ENCODE data around the gene ID1. TPM values are rescaled to one million over a fixed set of nuclear protein-coding genes. Genes with fewer than 3 reads are reported as not detected.
A peak's percentile ranks its signal among the peaks of the same experiment; 100 is the strongest.

ID1 gene
- total RNA-seq, 1 experiment from 2014 or later, result 360 TPM

- H2BK120ac ChIP-seq (ENCODE audit: low read depth, low read length, poor library complexity, severe bottlenecking), result no peak overlapping the region
- H3T11ph ChIP-seq (ENCODE audit: low read length), result no peak overlapping the region
- H4K91ac ChIP-seq (ENCODE audit: insufficient read length, low read depth, low read length), result no peak overlapping the region
- peaks cover 51 to 55% of the 10 kb centered on the region in 2 experiments for H3K4me1 Mint-ChIP-seq
- no peak overlapping the region for H2BK20ac ChIP-seq (ENCODE audit: low read depth, low read length, poor library complexity, severe bottlenecking)
- no peak overlapping the region for H3K27ac ChIP-seq (ENCODE audit: insufficient read length, low read depth, low read length)
- no peaks in the 10 kb centered on the region; a peak in 1 of 7 replicates for H3K36me3 Mint-ChIP-seq (ENCODE audit: insufficient read depth in 1 of 3, low read depth in 3 of 3)
- no peak for DNase-seq
- H4K8ac ChIP-seq (replicated peaks; ENCODE audit: insufficient read length, low read depth, low read length), result no peak overlapping the region
- peaks cover 7% of the 10 kb centered on the region; the same call in 1 of the 2 replicates for H3K4me1 ChIP-seq (ENCODE audit: insufficient read depth, low read length)
- no peaks in the 10 kb centered on the region for H3K9me3 ChIP-seq (ENCODE audit: control insufficient read depth, low read depth, low read length)
- no peaks in the 10 kb centered on the region; a peak in 3 of 5 replicates for H3K9me3 Mint-ChIP-seq
- no peak overlapping the region for H3K4me2 ChIP-seq (ENCODE audit: insufficient read depth, insufficient read length, low read length)
- no peak overlapping the region for H2BK5ac ChIP-seq (ENCODE audit: insufficient read length, low read length)
- peak overlapping the region; percentile 68 to 96 (median 69) for H3K27ac Mint-ChIP-seq
- no peak overlapping the region for H2AK5ac ChIP-seq (ENCODE audit: insufficient read length, low read length)
- H4K5ac ChIP-seq (ENCODE audit: insufficient read length, low read depth, low read length), result no peak overlapping the region
- H2BK15ac ChIP-seq (ENCODE audit: low read depth, low read length), result no peak overlapping the region
- H3K23me2 ChIP-seq (ENCODE audit: insufficient read length, low read depth, low read length, poor library complexity, severe bottlenecking), result no peaks in the 10 kb centered on the region
- no peak overlapping the region for H2BK12ac ChIP-seq (ENCODE audit: insufficient read length, low read depth, low read length)
- H4K20me1 ChIP-seq (ENCODE audit: control insufficient read depth, insufficient read depth, insufficient read length), result no peaks in the 10 kb centered on the region
- H3K4me3 Mint-ChIP-seq, result no peak overlapping the region; a peak in 1 of 5 replicates
- H3K27me3 ChIP-seq (ENCODE audit: insufficient read depth, low read length), result no peaks in the 10 kb centered on the region
- H3K56ac ChIP-seq (ENCODE audit: insufficient read length, low read depth, low read length), result no peak overlapping the region
- H3K27me3 Mint-ChIP-seq (ENCODE audit: low read depth), result no peaks in the 10 kb centered on the region; the same call in 1 of the 2 replicates
- no peaks in the 10 kb centered on the region for H3K79me1 ChIP-seq (ENCODE audit: insufficient read depth, low read depth, low read length, poor library complexity, severe bottlenecking)
- H3K9ac ChIP-seq (ENCODE audit: extremely low read depth, insufficient read length, low read length), result no peak overlapping the region
- H3K14ac ChIP-seq (ENCODE audit: insufficient read depth, low read length), result no peak overlapping the region; the same call in 1 of the 2 replicates
- TF ChIP-seq, protein P1, sequence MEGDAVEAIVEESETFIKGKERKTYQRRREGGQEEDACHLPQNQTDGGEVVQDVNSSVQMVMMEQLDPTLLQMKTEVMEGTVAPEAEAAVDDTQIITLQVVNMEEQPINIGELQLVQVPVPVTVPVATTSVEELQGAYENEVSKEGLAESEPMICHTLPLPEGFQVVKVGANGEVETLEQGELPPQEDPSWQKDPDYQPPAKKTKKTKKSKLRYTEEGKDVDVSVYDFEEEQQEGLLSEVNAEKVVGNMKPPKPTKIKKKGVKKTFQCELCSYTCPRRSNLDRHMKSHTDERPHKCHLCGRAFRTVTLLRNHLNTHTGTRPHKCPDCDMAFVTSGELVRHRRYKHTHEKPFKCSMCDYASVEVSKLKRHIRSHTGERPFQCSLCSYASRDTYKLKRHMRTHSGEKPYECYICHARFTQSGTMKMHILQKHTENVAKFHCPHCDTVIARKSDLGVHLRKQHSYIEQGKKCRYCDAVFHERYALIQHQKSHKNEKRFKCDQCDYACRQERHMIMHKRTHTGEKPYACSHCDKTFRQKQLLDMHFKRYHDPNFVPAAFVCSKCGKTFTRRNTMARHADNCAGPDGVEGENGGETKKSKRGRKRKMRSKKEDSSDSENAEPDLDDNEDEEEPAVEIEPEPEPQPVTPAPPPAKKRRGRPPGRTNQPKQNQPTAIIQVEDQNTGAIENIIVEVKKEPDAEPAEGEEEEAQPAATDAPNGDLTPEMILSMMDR (conservative IDR thresholded peaks at IDR 0.05), result no peak
- H3K18ac ChIP-seq (ENCODE audit: insufficient read length, low read depth, low read length), result peak overlapping the region; percentile 69
- no peak overlapping the region for H3K4ac ChIP-seq (ENCODE audit: low read depth, low read length)
- no CpG with 5 or more reads among the region's 13 CpGs for WGBS (ENCODE audit: extremely low coverage, insufficient read length, low lambda C conversion rate)
- H2AFZ ChIP-seq (ENCODE audit: low read length), result no peak overlapping the region
- no peak overlapping the region for H3K23ac ChIP-seq (ENCODE audit: insufficient read length, low read depth, low read length)
- no peaks in the 10 kb centered on the region for H3K79me2 ChIP-seq (ENCODE audit: insufficient read depth, low read length)
These were observed 11.0 kb upstream of the ID1 start for GRCh38 chr20:31594002-31594557.
